Tibial artery (tissue), 4 donors: Measurements from ENCODE around the gene PLAAT3.
A peak's percentile ranks its signal among the peaks of the same experiment; 100 is the strongest.
"Not testable (repeated sequence)": the region's sequence is repeated elsewhere in the genome, so short reads cannot be mapped to it uniquely, and the experiment has no call there.

Source experiments
- DNase-seq, 2 donors: peaks; one replicate each; pipeline ENCODE4 v3.0.0-alpha.2; 2019
- H3K27ac ChIP-seq, 2 donors: fragments of 200-600 bp; sonication (generic) in 1 of 2; 1 replicate in 1 of 2; 2 replicates in 1 of 2; pipeline ENCODE4 v1.5.1; 2018 to 2019; ENCODE audit warnings: mild to moderate bottlenecking in 1 of 2
- H3K27me3 ChIP-seq, 2 donors: fragments of 200-600 bp; sonication (generic) in 1 of 2; one replicate each; pipeline versions ENCODE4 v1.5.1 to v1.6.0; 2016 to 2019
- H3K36me3 ChIP-seq, 3 donors: fragments of 200-600 bp; sonication (generic) in 2 of 3; one replicate each; pipeline ENCODE4 v1.5.1; 2016 to 2019; ENCODE audit warnings: mild to moderate bottlenecking in 2 of 3
- H3K4me1 ChIP-seq, 4 donors: fragments of 200-600 bp; sonication (generic) in 2 of 4; 1 replicate in 3 of 4; 2 replicates in 1 of 4; pipeline ENCODE4 v1.5.1; 2016 to 2019
- H3K4me3 ChIP-seq, 2 donors: fragments of 200-600 bp; sonication (generic) in 1 of 2; 1 replicate in 1 of 2; 2 replicates in 1 of 2; pipeline ENCODE4 v1.5.1; 2018 to 2019; ENCODE audit warnings: mild to moderate bottlenecking in 2 of 2
- H3K9me3 ChIP-seq, 3 donors: fragments of 200-600 bp; sonication (generic) in 1 of 3; one replicate each; pipeline ENCODE4 v1.5.1; 2016 to 2019
- CTCF ChIP-seq, 2 experiments: fragments of 200-600 bp in 1 of 2; fragments of 450-650 bp in 1 of 2; IDR thresholded peaks; one replicate each; pipeline ENCODE4 v1.5.1; 2017 to 2019; ENCODE audit warnings: antibody characterized with exemption in 2 of 2, mild to moderate bottlenecking in 1 of 2, moderate library complexity in 1 of 2
- intact Hi-C: fragments of 100-400 bp; cut with DNase I; formaldehyde crosslinking; loops from one replicate; pipeline ENCODE4 v1.15.0; 2023; ENCODE audit warnings: low total_unique reads

Gene PLAAT3

GRCh38 chr11:63609536-63609935 is 4.7 kb downstream of the PLAAT3 start:
- no peak overlapping the region for H3K4me3 ChIP-seq
- intact Hi-C loops: loop anchor here (5.0 kb wide), 1 partner anchor 72 kb away; the partner anchor contains the start of gene PLAAT4
- no peaks in the 10 kb centered on the region for H3K27me3 ChIP-seq
- peaks cover 0 to 50% (median 35%) of the 10 kb centered on the region in 4 donors for H3K4me1 ChIP-seq
- peak in 1 of 2 donors; percentile 62 for DNase-seq
- H3K27ac ChIP-seq: peak overlapping the region; percentile 36 to 50
- H3K9me3 ChIP-seq: no peaks in the 10 kb centered on the region
- H3K36me3 ChIP-seq: peaks cover 0 to 4% (median 0%) of the 10 kb centered on the region in 3 donors
- TF ChIP-seq CTCF (IDR thresholded peaks at IDR 0.05): no peak

- Histone ChIP-seq H3K9me3 (no peaks in the 10 kb centered on the region), H3K4me3 (no peak overlapping the region), H3K27ac (peak overlapping the region; percentile 36 to 50), H3K4me1 (peaks cover 0 to 54% (median 37%) of the 10 kb centered on the region in 4 donors), H3K27me3 (no peaks in the 10 kb centered on the region), H3K36me3 (peaks cover 0 to 4% (median 0%) of the 10 kb centered on the region in 3 donors)
- intact Hi-C loops: loop anchor here (5.0 kb wide), 1 partner anchor 71 kb away; the partner anchor contains the start of gene PLAAT4
- DNase-seq: peak in 1 of 2 donors; percentile 52
- no peak for TF ChIP-seq CTCF (IDR thresholded peaks at IDR 0.05)
Observed at GRCh38 chr11:63608353-63609345, 5.6 kb downstream of the PLAAT3 start.

GRCh38 chr11:63603180-63603518 is 11.1 kb downstream of the PLAAT3 start:
- H3K36me3 ChIP-seq: peaks cover 0 to 12% (median 0%) of the 10 kb centered on the region in 3 donors
- H3K4me1 ChIP-seq: peaks cover 0 to 28% (median 19%) of the 10 kb centered on the region in 4 donors
- H3K27me3 ChIP-seq: no peaks in the 10 kb centered on the region
- intact Hi-C loops: no loop called here
- H3K4me3 ChIP-seq: no peak overlapping the region
- DNase-seq: no peak
- H3K27ac ChIP-seq: peak overlapping the region; percentile 54 to 61
- H3K9me3 ChIP-seq: no peaks in the 10 kb centered on the region
- no peak for TF ChIP-seq CTCF (IDR thresholded peaks at IDR 0.05)

- Histone ChIP-seq H3K4me1 (peaks cover 0 to 26% (median 18%) of the 10 kb centered on the region in 4 donors), H3K36me3 (peaks cover 3 to 18% (median 4%) of the 10 kb centered on the region in 3 donors), H3K27ac (peak overlapping the region; percentile 54 to 61)
- H3K27me3 ChIP-seq, H3K9me3 ChIP-seq, intact Hi-C loops, H3K4me3 ChIP-seq: not testable (repeated sequence)
- peak in 1 of 2 donors; percentile 46 for DNase-seq
Observed at GRCh38 chr11:63602290-63603179, 11.7 kb downstream of the PLAAT3 start.

GRCh38 chr11:63599211-63600122 is 14.8 kb downstream of the PLAAT3 start:
- Histone ChIP-seq H3K4me1 (peaks cover 0 to 26% (median 18%) of the 10 kb centered on the region in 4 donors), H3K36me3 (peaks cover 4 to 45% (median 23%) of the 10 kb centered on the region in 3 donors), H3K9me3 (no peaks in the 10 kb centered on the region), H3K27me3 (no peaks in the 10 kb centered on the region), H3K27ac (no peak overlapping the region), H3K4me3 (no peak overlapping the region)
- intact Hi-C loops: no loop called here
- no peak for TF ChIP-seq CTCF (IDR thresholded peaks at IDR 0.05)
- no peak for DNase-seq
